Liver (tissue), 3 donors: Measurements from ENCODE around the gene ZNF267.

Experiments used
- FOXA1 ChIP-seq: IDR thresholded peaks from 2 replicates; pipeline ENCODE4 v1.6.1; 2016; ENCODE audit warnings: antibody characterized with exemption
- RXRA ChIP-seq, 2 donors: IDR thresholded peaks; 2 replicates each; pipeline ENCODE4 v1.6.1; 2017 to 2018; ENCODE audit warnings: antibody characterized with exemption in 2 of 2, mild to moderate bottlenecking in 1 of 2
- SP1 ChIP-seq: IDR thresholded peaks from 2 replicates; pipeline ENCODE4 v1.6.1; 2018; ENCODE audit warnings: antibody characterized with exemption, mild to moderate bottlenecking
- TF ChIP-seq, protein P1 (sequence below): fragments of 150-350 bp; IDR thresholded peaks from 2 replicates; pipeline ENCODE4 v1.5.1; 2017; ENCODE audit warnings: improper control_type of control experiment, low read depth, low read length; ENCODE audit not compliant: missing input control
- TF ChIP-seq, protein P2 (sequence below): IDR thresholded peaks from 2 replicates; pipeline ENCODE4 v1.6.1; 2016; ENCODE audit warnings: antibody characterized with exemption
- TF ChIP-seq, protein P3 (sequence below): IDR thresholded peaks from 2 replicates; pipeline ENCODE4 v1.6.1; 2016; ENCODE audit warnings: antibody characterized with exemption, mild to moderate bottlenecking
- donor health status: healthy.
- donor health status: healthy.

DNA sequence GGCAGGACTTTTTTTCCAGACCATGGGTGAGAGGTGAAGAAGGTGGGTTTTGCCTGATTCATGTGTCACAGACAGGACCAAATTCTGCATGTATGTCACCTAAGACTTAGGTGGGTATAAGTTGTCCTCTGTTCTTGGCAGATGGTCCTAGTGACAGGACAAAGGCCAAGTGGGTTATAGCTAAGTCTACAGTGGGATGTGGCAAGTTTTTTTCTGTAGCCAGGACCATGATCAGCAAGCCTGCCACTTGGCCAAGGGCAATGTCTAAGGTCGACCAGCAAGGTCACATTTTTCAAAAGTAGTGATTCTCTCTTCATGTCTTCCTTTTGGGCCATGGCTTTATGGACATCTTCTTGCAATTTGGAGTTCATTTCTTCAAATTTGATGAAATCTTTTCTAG, 20.2 kb downstream of the ZNF267 start:
- TF ChIP-seq, protein P1, sequence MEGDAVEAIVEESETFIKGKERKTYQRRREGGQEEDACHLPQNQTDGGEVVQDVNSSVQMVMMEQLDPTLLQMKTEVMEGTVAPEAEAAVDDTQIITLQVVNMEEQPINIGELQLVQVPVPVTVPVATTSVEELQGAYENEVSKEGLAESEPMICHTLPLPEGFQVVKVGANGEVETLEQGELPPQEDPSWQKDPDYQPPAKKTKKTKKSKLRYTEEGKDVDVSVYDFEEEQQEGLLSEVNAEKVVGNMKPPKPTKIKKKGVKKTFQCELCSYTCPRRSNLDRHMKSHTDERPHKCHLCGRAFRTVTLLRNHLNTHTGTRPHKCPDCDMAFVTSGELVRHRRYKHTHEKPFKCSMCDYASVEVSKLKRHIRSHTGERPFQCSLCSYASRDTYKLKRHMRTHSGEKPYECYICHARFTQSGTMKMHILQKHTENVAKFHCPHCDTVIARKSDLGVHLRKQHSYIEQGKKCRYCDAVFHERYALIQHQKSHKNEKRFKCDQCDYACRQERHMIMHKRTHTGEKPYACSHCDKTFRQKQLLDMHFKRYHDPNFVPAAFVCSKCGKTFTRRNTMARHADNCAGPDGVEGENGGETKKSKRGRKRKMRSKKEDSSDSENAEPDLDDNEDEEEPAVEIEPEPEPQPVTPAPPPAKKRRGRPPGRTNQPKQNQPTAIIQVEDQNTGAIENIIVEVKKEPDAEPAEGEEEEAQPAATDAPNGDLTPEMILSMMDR = no peak
- TF ChIP-seq, protein P2, sequence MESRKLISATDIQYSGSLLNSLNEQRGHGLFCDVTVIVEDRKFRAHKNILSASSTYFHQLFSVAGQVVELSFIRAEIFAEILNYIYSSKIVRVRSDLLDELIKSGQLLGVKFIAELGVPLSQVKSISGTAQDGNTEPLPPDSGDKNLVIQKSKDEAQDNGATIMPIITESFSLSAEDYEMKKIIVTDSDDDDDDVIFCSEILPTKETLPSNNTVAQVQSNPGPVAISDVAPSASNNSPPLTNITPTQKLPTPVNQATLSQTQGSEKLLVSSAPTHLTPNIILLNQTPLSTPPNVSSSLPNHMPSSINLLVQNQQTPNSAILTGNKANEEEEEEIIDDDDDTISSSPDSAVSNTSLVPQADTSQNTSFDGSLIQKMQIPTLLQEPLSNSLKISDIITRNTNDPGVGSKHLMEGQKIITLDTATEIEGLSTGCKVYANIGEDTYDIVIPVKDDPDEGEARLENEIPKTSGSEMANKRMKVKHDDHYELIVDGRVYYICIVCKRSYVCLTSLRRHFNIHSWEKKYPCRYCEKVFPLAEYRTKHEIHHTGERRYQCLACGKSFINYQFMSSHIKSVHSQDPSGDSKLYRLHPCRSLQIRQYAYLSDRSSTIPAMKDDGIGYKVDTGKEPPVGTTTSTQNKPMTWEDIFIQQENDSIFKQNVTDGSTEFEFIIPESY = no peak
- TF ChIP-seq RXRA (IDR thresholded peaks at IDR 0.05) (no peak), SP1 (no peak), FOXA1 (no peak)
- TF ChIP-seq, protein P3, sequence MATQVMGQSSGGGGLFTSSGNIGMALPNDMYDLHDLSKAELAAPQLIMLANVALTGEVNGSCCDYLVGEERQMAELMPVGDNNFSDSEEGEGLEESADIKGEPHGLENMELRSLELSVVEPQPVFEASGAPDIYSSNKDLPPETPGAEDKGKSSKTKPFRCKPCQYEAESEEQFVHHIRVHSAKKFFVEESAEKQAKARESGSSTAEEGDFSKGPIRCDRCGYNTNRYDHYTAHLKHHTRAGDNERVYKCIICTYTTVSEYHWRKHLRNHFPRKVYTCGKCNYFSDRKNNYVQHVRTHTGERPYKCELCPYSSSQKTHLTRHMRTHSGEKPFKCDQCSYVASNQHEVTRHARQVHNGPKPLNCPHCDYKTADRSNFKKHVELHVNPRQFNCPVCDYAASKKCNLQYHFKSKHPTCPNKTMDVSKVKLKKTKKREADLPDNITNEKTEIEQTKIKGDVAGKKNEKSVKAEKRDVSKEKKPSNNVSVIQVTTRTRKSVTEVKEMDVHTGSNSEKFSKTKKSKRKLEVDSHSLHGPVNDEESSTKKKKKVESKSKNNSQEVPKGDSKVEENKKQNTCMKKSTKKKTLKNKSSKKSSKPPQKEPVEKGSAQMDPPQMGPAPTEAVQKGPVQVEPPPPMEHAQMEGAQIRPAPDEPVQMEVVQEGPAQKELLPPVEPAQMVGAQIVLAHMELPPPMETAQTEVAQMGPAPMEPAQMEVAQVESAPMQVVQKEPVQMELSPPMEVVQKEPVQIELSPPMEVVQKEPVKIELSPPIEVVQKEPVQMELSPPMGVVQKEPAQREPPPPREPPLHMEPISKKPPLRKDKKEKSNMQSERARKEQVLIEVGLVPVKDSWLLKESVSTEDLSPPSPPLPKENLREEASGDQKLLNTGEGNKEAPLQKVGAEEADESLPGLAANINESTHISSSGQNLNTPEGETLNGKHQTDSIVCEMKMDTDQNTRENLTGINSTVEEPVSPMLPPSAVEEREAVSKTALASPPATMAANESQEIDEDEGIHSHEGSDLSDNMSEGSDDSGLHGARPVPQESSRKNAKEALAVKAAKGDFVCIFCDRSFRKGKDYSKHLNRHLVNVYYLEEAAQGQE = no peak
